ENCODE results near the gene KCNJ6.

DNA sequence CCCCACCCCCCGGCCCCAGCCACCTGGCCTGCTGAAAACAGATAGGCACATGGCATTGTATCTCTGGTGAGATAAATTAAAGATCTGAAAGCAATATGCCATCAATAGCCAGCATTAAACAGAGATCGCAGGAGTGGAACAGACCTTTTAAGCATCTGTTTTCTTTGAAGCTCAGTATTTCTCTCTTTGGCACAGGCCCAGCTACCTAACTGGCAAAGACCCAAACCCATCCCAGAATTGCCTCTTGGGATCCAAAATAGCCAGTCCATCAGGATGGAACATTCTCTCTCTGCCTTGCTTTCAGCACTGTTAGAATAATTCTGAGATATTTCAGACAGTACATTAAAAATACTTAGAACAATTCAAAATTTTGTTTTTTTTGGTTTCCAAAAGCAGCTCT, 46.0 kb downstream of the KCNJ6 start:
- TF ChIP-seq, protein P1, sequence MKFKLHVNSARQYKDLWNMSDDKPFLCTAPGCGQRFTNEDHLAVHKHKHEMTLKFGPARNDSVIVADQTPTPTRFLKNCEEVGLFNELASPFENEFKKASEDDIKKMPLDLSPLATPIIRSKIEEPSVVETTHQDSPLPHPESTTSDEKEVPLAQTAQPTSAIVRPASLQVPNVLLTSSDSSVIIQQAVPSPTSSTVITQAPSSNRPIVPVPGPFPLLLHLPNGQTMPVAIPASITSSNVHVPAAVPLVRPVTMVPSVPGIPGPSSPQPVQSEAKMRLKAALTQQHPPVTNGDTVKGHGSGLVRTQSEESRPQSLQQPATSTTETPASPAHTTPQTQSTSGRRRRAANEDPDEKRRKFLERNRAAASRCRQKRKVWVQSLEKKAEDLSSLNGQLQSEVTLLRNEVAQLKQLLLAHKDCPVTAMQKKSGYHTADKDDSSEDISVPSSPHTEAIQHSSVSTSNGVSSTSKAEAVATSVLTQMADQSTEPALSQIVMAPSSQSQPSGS (IDR thresholded peaks at IDR 0.05; ENCODE audit: low read length) = no peak
- TF ChIP-seq, protein P2, sequence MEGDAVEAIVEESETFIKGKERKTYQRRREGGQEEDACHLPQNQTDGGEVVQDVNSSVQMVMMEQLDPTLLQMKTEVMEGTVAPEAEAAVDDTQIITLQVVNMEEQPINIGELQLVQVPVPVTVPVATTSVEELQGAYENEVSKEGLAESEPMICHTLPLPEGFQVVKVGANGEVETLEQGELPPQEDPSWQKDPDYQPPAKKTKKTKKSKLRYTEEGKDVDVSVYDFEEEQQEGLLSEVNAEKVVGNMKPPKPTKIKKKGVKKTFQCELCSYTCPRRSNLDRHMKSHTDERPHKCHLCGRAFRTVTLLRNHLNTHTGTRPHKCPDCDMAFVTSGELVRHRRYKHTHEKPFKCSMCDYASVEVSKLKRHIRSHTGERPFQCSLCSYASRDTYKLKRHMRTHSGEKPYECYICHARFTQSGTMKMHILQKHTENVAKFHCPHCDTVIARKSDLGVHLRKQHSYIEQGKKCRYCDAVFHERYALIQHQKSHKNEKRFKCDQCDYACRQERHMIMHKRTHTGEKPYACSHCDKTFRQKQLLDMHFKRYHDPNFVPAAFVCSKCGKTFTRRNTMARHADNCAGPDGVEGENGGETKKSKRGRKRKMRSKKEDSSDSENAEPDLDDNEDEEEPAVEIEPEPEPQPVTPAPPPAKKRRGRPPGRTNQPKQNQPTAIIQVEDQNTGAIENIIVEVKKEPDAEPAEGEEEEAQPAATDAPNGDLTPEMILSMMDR (IDR thresholded peaks at IDR 0.05; ENCODE audit: control extremely low read depth in 1 of 3, insufficient read depth in 1 of 3, low read depth in 1 of 3, low read length in 3 of 3) = no peak
- TF ChIP-seq CBX8 (IDR thresholded peaks at IDR 0.05; ENCODE audit: borderline replicate concordance, low read depth, low read length) (no peak), SIX5 (IDR thresholded peaks at IDR 0.05; ENCODE audit: low read depth, low read length) (no peak), RBBP5 (IDR thresholded peaks at IDR 0.05; ENCODE audit: borderline replicate concordance, low read depth, low read length) (no peak), TEAD4 (IDR thresholded peaks at IDR 0.05; ENCODE audit: low read depth, low read length) (no peak), CEBPB (IDR thresholded peaks at IDR 0.05; ENCODE audit: low read depth, low read length) (no peak), FOSL1 (IDR thresholded peaks at IDR 0.05; ENCODE audit: insufficient read depth, low read depth, low read length) (no peak), POLR2A (IDR thresholded peaks at IDR 0.05; ENCODE audit: control extremely low read depth in 1 of 2, low read depth in 2 of 2, low read length in 2 of 2) (no peak), HDAC2 (IDR thresholded peaks at IDR 0.05; ENCODE audit: borderline replicate concordance in 1 of 2, low read depth in 2 of 2, low read length in 2 of 2) (no peak)
- TF ChIP-seq, protein P3, sequence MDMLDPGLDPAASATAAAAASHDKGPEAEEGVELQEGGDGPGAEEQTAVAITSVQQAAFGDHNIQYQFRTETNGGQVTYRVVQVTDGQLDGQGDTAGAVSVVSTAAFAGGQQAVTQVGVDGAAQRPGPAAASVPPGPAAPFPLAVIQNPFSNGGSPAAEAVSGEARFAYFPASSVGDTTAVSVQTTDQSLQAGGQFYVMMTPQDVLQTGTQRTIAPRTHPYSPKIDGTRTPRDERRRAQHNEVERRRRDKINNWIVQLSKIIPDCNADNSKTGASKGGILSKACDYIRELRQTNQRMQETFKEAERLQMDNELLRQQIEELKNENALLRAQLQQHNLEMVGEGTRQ (IDR thresholded peaks at IDR 0.05; ENCODE audit: low read length) = no peak
